ENCODE results near the gene ROBO1. TPM values are rescaled to one million over a fixed set of nuclear protein-coding genes. Genes with fewer than 3 reads are reported as not detected.

Gene ROBO1
- total and polyA plus RNA-seq, 2 of the 8 experiments (the other 6 are each of a cell fraction or from before 2014, with no cell fraction given): 51.4 to 91.0 TPM

DNA sequence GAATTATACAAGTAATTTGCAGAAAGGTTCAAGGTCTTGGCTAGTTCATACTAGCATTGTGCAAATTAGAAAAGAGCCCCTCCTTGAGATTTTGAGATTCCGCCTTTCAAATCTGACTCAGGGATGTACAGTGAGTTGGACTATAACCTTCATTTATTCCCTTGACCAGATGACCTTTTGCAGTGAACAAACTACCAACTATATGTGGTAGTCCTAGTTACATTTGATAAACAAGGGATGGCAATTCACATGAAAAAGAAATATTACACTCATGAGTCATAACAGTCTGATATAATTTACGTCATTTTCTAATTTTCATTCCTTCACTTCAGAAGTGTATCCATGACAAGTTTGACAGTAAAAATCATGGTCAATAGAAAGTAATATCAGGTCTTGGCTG, 860.4 kb downstream of the ROBO1 start (continued):
- no peak for TF ChIP-seq CHD2 (IDR thresholded peaks at IDR 0.05; ENCODE audit: low read length)
- no peak for TF ChIP-seq SUZ12 (IDR thresholded peaks at IDR 0.05; ENCODE audit: low read length)
- TF ChIP-seq USF2 (IDR thresholded peaks at IDR 0.05; ENCODE audit: low read length): no peak
